Measurements from ENCODE around the gene ZNF200.

- no peak for TF ChIP-seq GATA3 (IDR thresholded peaks at IDR 0.05; ENCODE audit: low read depth, low read length)
- no peak for TF ChIP-seq GATA2 (IDR thresholded peaks at IDR 0.05; ENCODE audit: low read depth, low read length)
These were observed 41.4 kb downstream of the ZNF200 start for GRCh38 chr16:3193221-3194212.

All from SH-SY5Y (cell line).